T-helper 2 cell treated with Interferon-gamma antibody and Interleukin-4, amounts not matched to agents 100 ng/mL and 5 ng/mL, for 36 hours (primary cell): ENCODE data around the gene PPFIBP1. TPM values are rescaled to one million over a fixed set of nuclear protein-coding genes. Genes with fewer than 3 reads are reported as not detected.

Experiments
- intact Hi-C: fragments of 100-400 bp; cut with micrococcal nuclease; formaldehyde crosslinking; loops from one replicate; pipeline ENCODE4 v1.15.1; 2023
- total RNA-seq: library from RNA; stranded (reverse); gene quantifications from 2 replicates; pipeline ENCODE4 v1.2.3, GENCODE V29; 2022

The PPFIBP1 gene
- total RNA-seq: 9.8 and 13.6 TPM in 2 replicates

- intact Hi-C loops: loop anchor here (1.0 to 10.0 kb wide), 7 partner anchors 9 to 671 kb away; partner anchors contain the start of genes BMAL2, CCDC91, FGFR1OP2 and INTS13
These were observed at the start of gene PPFIBP1 for GRCh38 chr12:27523642-27524493. PPFIBP1 (plus strand) TSS chr12:27524206; CDS start chr12:27633397, 109,191 bp downstream.

GRCh38 chr12:27474344-27474743 lies 49.7 kb upstream of the PPFIBP1 start:
- intact Hi-C loops: no loop called here

GRCh38 chr12:27477049-27477448 lies 47.0 kb upstream of the PPFIBP1 start:
- intact Hi-C loops: no loop called here

- intact Hi-C loops: no loop called here
These were observed 45.1 kb upstream of the PPFIBP1 start for GRCh38 chr12:27478949-27479348.

GRCh38 chr12:27480016-27480415 lies 44.0 kb upstream of the PPFIBP1 start:
- intact Hi-C loops: no loop called here

GRCh38 chr12:27486961-27487360 lies 37.0 kb upstream of the PPFIBP1 start:
- intact Hi-C loops: no loop called here

GRCh38 chr12:27488479-27488878 lies 35.5 kb upstream of the PPFIBP1 start:
- intact Hi-C loops: no loop called here

GRCh38 chr12:27491226-27491625 lies 32.8 kb upstream of the PPFIBP1 start:
- intact Hi-C loops: no loop called here

- intact Hi-C loops: no loop called here
These were observed 30.6 kb upstream of the PPFIBP1 start for GRCh38 chr12:27493260-27493940.

- intact Hi-C loops: loop anchor here (5.0 kb wide), 1 partner anchor 35 kb away; no protein-coding TSS in a partner anchor
These were observed 26.6 kb upstream of the PPFIBP1 start for GRCh38 chr12:27497446-27497845.

GRCh38 chr12:27498149-27498548 lies 25.9 kb upstream of the PPFIBP1 start:
- intact Hi-C loops: loop anchor here (1.0 to 5.0 kb wide), 2 partner anchors 36 to 63 kb away; no protein-coding TSS in a partner anchor

GRCh38 chr12:27498761-27499160 lies 25.2 kb upstream of the PPFIBP1 start:
- intact Hi-C loops: loop anchor here (1.0 to 5.0 kb wide), 2 partner anchors 36 to 63 kb away; no protein-coding TSS in a partner anchor

- intact Hi-C loops: loop anchor here (5.0 kb wide), 1 partner anchor 37 kb away; no protein-coding TSS in a partner anchor
These were observed 24.6 kb upstream of the PPFIBP1 start for GRCh38 chr12:27499377-27499776.

GRCh38 chr12:27500546-27500945 lies 23.5 kb upstream of the PPFIBP1 start:
- intact Hi-C loops: no loop called here

GRCh38 chr12:27502021-27502435 lies 22.0 kb upstream of the PPFIBP1 start:
- intact Hi-C loops: no loop called here

GRCh38 chr12:27504507-27504906 lies 19.5 kb upstream of the PPFIBP1 start:
- intact Hi-C loops: no loop called here

GRCh38 chr12:27505109-27505508 lies 18.9 kb upstream of the PPFIBP1 start:
- intact Hi-C loops: no loop called here

GRCh38 chr12:27505761-27506160 lies 18.2 kb upstream of the PPFIBP1 start:
- intact Hi-C loops: no loop called here

- intact Hi-C loops: no loop called here
These were observed 17.3 kb upstream of the PPFIBP1 start for GRCh38 chr12:27506645-27507189.

- intact Hi-C loops: no loop called here
These were observed 15.1 kb upstream of the PPFIBP1 start for GRCh38 chr12:27508736-27509431.
